H9 (cell line): ENCODE measurements around the gene LYSMD2. TPM values are rescaled to one million over a fixed set of nuclear protein-coding genes. Genes with fewer than 3 reads are reported as not detected.

Experiments
- DNase-seq: peaks from one replicate; pipeline ENCODE4 v3.0.0-alpha.2; 2017
- H2AFZ ChIP-seq: one replicate; pipeline ENCODE4 v1.6.1; 2013; ENCODE audit warnings: mild to moderate bottlenecking, low read length, control low read depth, moderate library complexity
- H2AK5ac ChIP-seq: 2 replicates; pipeline ENCODE4 v1.6.1; 2013; ENCODE audit warnings: low read length, control low read depth, mixed read lengths; ENCODE audit not compliant: insufficient read length
- H2BK120ac ChIP-seq: one replicate; pipeline ENCODE4 v1.6.1; 2013; ENCODE audit warnings: low read depth, mild to moderate bottlenecking, low read length, control low read depth, inconsistent platforms; ENCODE audit not compliant: poor library complexity, severe bottlenecking
- H2BK12ac ChIP-seq: 2 replicates; pipeline ENCODE4 v1.6.1; 2013; ENCODE audit warnings: low read length, control low read depth, mixed read lengths, low read depth; ENCODE audit not compliant: insufficient read length
- H2BK15ac ChIP-seq: 2 replicates; pipeline ENCODE4 v1.6.1; 2013; ENCODE audit warnings: low read depth, low read length, control low read depth
- H2BK20ac ChIP-seq: one replicate; pipeline ENCODE4 v1.6.1; 2013; ENCODE audit warnings: low read depth, mild to moderate bottlenecking, low read length, control low read depth, inconsistent platforms; ENCODE audit not compliant: poor library complexity, severe bottlenecking
- H2BK5ac ChIP-seq: 2 replicates; pipeline ENCODE4 v1.6.1; 2013; ENCODE audit warnings: low read length, control low read depth, mixed read lengths; ENCODE audit not compliant: insufficient read length
- H3K14ac ChIP-seq: 2 replicates; pipeline ENCODE4 v1.6.1; 2013; ENCODE audit warnings: low read length, control low read depth; ENCODE audit not compliant: insufficient read depth
- H3K18ac ChIP-seq: 2 replicates; pipeline ENCODE4 v1.6.1; 2013; ENCODE audit warnings: low read depth, mild to moderate bottlenecking, mixed read lengths, low read length, control low read depth; ENCODE audit not compliant: insufficient read length
- H3K23ac ChIP-seq: 2 replicates; pipeline ENCODE4 v1.6.1; 2013; ENCODE audit warnings: low read length, control low read depth, mixed read lengths, low read depth; ENCODE audit not compliant: insufficient read length
- H3K23me2 ChIP-seq: 2 replicates; pipeline ENCODE4 v1.6.1; 2013; ENCODE audit warnings: low read depth, mild to moderate bottlenecking, mixed read lengths, low read length, control low read depth; ENCODE audit not compliant: insufficient read length, poor library complexity, severe bottlenecking
- H3K27ac ChIP-seq: 2 replicates; pipeline ENCODE4 v1.5.1; 2013; ENCODE audit warnings: low read length, control low read depth, mixed read lengths, low read depth; ENCODE audit not compliant: insufficient read length
- H3K27me3 ChIP-seq: 2 replicates; pipeline ENCODE4 v1.6.1; 2013; ENCODE audit warnings: low read length, control low read depth, inconsistent platforms; ENCODE audit not compliant: insufficient read depth
- H3K4ac ChIP-seq: 2 replicates; pipeline ENCODE4 v1.6.1; 2013; ENCODE audit warnings: low read depth, mild to moderate bottlenecking, control low read depth, inconsistent platforms, low read length, moderate library complexity
- H3K4me1 ChIP-seq: 2 replicates; pipeline ENCODE4 v1.6.1; 2013; ENCODE audit warnings: low read length, control low read depth, inconsistent platforms; ENCODE audit not compliant: insufficient read depth
- H3K4me2 ChIP-seq: 2 replicates; pipeline ENCODE4 v1.6.1; 2013; ENCODE audit warnings: low read length, control low read depth, mixed read lengths; ENCODE audit not compliant: insufficient read length, insufficient read depth
- H3K56ac ChIP-seq: 2 replicates; pipeline ENCODE4 v1.6.1; 2013; ENCODE audit warnings: low read depth, mild to moderate bottlenecking, mixed read lengths, low read length, control low read depth; ENCODE audit not compliant: insufficient read length
- H3K79me1 ChIP-seq: 2 replicates; pipeline ENCODE4 v1.6.1; 2013; ENCODE audit warnings: low read depth, mild to moderate bottlenecking, moderate library complexity, low read length, control low read depth, inconsistent platforms; ENCODE audit not compliant: insufficient read depth, poor library complexity, severe bottlenecking
- H3K79me2 ChIP-seq: 2 replicates; pipeline ENCODE4 v1.6.1; 2013; ENCODE audit warnings: low read length, control low read depth, inconsistent platforms; ENCODE audit not compliant: insufficient read depth
- H3K9ac ChIP-seq: 2 replicates; pipeline ENCODE4 v1.6.1; 2013; ENCODE audit warnings: low read length, control low read depth, mixed read lengths; ENCODE audit not compliant: insufficient read length; ENCODE audit errors: extremely low read depth
- H3K9me3 ChIP-seq: one replicate; pipeline ENCODE4 v1.6.1; 2013; ENCODE audit warnings: low read depth, low read length, inconsistent platforms; ENCODE audit not compliant: control insufficient read depth
- H3T11ph ChIP-seq: one replicate; pipeline ENCODE4 v1.6.1; 2013; ENCODE audit warnings: mild to moderate bottlenecking, low read length, control low read depth, inconsistent platforms
- H4K20me1 ChIP-seq: one replicate; pipeline ENCODE4 v1.6.1; 2013; ENCODE audit not compliant: control insufficient read depth, insufficient read length, insufficient read depth
- H4K5ac ChIP-seq: 2 replicates; pipeline ENCODE4 v1.6.1; 2013; ENCODE audit warnings: low read depth, mild to moderate bottlenecking, mixed read lengths, low read length, control low read depth; ENCODE audit not compliant: insufficient read length
- H4K8ac ChIP-seq: replicated peaks from 2 replicates; pipeline ENCODE4 v1.6.1; 2013; ENCODE audit warnings: low read length, control low read depth, mixed read lengths, low read depth; ENCODE audit not compliant: insufficient read length
- H4K91ac ChIP-seq: 2 replicates; pipeline ENCODE4 v1.6.1; 2013; ENCODE audit warnings: low read depth, mild to moderate bottlenecking, moderate library complexity, mixed read lengths, low read length, control low read depth; ENCODE audit not compliant: insufficient read length
- H3K27ac Mint-ChIP-seq, 3 experiments: 2 replicates in 2 of 3; 3 replicates in 1 of 3; pipeline ENCODE4 v1.8.0; 2020 to 2021; ENCODE audit warnings: mixed read lengths in 3 of 3, mild to moderate bottlenecking in 1 of 3, moderate library complexity in 1 of 3
- H3K27me3 Mint-ChIP-seq: 2 replicates; pipeline ENCODE4 v1.8.0; 2021; ENCODE audit warnings: low read depth, mild to moderate bottlenecking, moderate library complexity, mixed read lengths
- H3K36me3 Mint-ChIP-seq, 3 experiments: 2 replicates in 2 of 3; 3 replicates in 1 of 3; pipeline ENCODE4 v1.8.0; 2020 to 2021; ENCODE audit warnings: low read depth in 3 of 3, mixed read lengths in 3 of 3; ENCODE audit not compliant: insufficient read depth in 1 of 3
- H3K4me1 Mint-ChIP-seq, 2 experiments: 2 replicates each; pipeline ENCODE4 v1.8.0; 2020; ENCODE audit warnings: mixed read lengths in 2 of 2
- H3K4me3 Mint-ChIP-seq, 2 experiments: 2 replicates in 1 of 2; 3 replicates in 1 of 2; pipeline ENCODE4 v1.8.0; 2020 to 2021; ENCODE audit warnings: mild to moderate bottlenecking in 2 of 2, mixed read lengths in 2 of 2, moderate library complexity in 1 of 2
- H3K9me3 Mint-ChIP-seq, 2 experiments: 2 replicates in 1 of 2; 3 replicates in 1 of 2; pipeline ENCODE4 v1.8.0; 2020; ENCODE audit warnings: mild to moderate bottlenecking in 2 of 2, mixed read lengths in 2 of 2, moderate library complexity in 1 of 2
- CTCF ChIP-seq: fragments of 200-600 bp; sonication (generic); conservative IDR thresholded peaks from 3 replicates; pipeline ENCODE4 v1.8.0; 2021; ENCODE audit warnings: antibody characterized with exemption, mild to moderate bottlenecking
- WGBS: extraction: QIAGEN DNeasy Blood & Tissue Kit; methylation state at CpG from one replicate; pipeline ENCODE4 v1.1.7; 2013; ENCODE audit warnings: missing lambda C conversion rate, low lambda C conversion rate, mixed read lengths; ENCODE audit not compliant: insufficient read length; ENCODE audit errors: extremely low coverage; 5-methylcytosine and 5-hydroxymethylcytosine counted together
- total RNA-seq: library from RNA; stranded (reverse); gene quantifications from 2 replicates; pipeline ENCODE4 v1.2.1, GENCODE V29; 2021

Gene LYSMD2
- total RNA-seq, 1 experiment from 2014 or later: 3.9 TPM

- H3K79me2 ChIP-seq: no peaks in the 10 kb centered on the region
- no peak overlapping the region for H4K91ac ChIP-seq
- no peak overlapping the region for H2BK5ac ChIP-seq
- H3K23me2 ChIP-seq: peaks cover 7% of the 10 kb centered on the region
- H4K5ac ChIP-seq: no peak overlapping the region
- H3K4me1 Mint-ChIP-seq: peaks cover 9 to 15% of the 10 kb centered on the region in 2 experiments
- H3K4me3 Mint-ChIP-seq: peak overlapping the region; percentile 58 to 85; a peak in 4 of 5 replicates
- no peak overlapping the region for H2AFZ ChIP-seq
- H3K27ac Mint-ChIP-seq: no peak overlapping the region
- no peaks in the 10 kb centered on the region for H3K9me3 ChIP-seq
- peaks cover 7% of the 10 kb centered on the region; the same call in 1 of the 2 replicates for H3K27me3 ChIP-seq
- no peak overlapping the region for H2BK20ac ChIP-seq
- H3K4me1 ChIP-seq: no peaks in the 10 kb centered on the region
- no peak overlapping the region for H4K8ac ChIP-seq
- no peak overlapping the region for H3K56ac ChIP-seq
- no peak overlapping the region for H3K23ac ChIP-seq
- TF ChIP-seq CTCF: no peak
- no peak overlapping the region for H3K27ac ChIP-seq
- no peak overlapping the region for H3K9ac ChIP-seq
- no peaks in the 10 kb centered on the region; a peak in 1 of 7 replicates for H3K36me3 Mint-ChIP-seq
- H3K14ac ChIP-seq: no peak overlapping the region
- no peak overlapping the region for H3T11ph ChIP-seq
- H2BK15ac ChIP-seq: no peak overlapping the region
- H3K79me1 ChIP-seq: no peaks in the 10 kb centered on the region
- H3K27me3 Mint-ChIP-seq: peaks cover 46% of the 10 kb centered on the region
- no peak overlapping the region for H3K18ac ChIP-seq
- H2BK120ac ChIP-seq: no peak overlapping the region
- H3K4ac ChIP-seq: no peak overlapping the region
- no peak for DNase-seq
- no peaks in the 10 kb centered on the region for H4K20me1 ChIP-seq
- no peaks in the 10 kb centered on the region; a peak in 1 of 5 replicates for H3K9me3 Mint-ChIP-seq
- H3K4me2 ChIP-seq: no peak overlapping the region
- H2BK12ac ChIP-seq: no peak overlapping the region
- no CpG with 5 or more reads among the region's 2 CpGs for WGBS
- H2AK5ac ChIP-seq: no peak overlapping the region
Measured at GRCh38 chr15:51738553-51738952, 1.1 kb upstream of the LYSMD2 start.
